Measurements from ENCODE around the gene SLC25A30. TPM values are rescaled to one million over a fixed set of nuclear protein-coding genes. Genes with fewer than 3 reads are reported as not detected.
"Not testable (repeated sequence)": the region's sequence is repeated elsewhere in the genome, so short reads cannot be mapped to it uniquely, and the experiment has no call there.

SLC25A30 gene
- total and polyA plus RNA-seq, 7 experiments from 2014 or later: 1.7 to 29.4 (median 19.3) TPM

DNA sequence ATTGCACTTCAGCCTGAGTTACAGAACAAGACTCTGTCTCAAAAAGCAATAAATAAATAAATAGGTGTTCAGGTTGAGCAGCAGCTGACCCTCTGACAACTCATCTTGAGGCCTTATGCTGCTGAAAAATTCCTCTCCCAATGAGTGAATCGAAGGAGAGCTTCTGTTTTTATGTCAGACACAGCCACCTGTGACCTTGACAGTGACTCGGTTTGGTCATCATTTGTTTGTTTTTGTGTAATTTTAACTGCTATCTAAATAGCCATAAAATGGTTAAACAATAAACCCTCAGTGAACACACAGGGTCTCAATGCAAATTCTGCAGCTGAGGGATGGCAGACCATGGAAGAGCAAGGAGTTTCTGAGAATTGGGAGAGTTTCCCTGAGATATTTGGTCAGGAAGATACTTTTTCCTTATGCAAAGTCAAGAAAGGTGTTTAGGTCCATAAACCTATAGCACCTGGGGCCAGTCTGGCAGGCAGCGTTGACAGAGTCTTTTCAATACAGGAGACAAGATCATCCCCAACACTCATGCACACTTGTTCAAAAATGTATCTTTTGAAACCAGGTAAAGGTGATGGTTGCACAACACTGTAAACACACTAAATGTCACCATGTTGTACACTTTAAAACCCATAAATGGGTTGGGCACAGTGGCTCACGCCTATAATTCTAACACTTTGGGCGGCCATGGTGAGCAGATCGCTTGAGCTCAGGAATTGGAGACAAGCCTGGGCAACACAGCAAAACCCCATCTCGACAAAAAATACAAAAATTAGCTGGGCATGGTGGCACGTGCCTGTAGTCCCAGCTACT is 16.6 kb upstream of the SLC25A30 start:
- intact Hi-C loops (cut with micrococcal nuclease): no loop called here
- no peaks in the 10 kb centered on the region for H3K27me3 ChIP-seq (ENCODE audit: control insufficient read depth in 2 of 2, insufficient read depth in 2 of 2, low read length in 2 of 2)
- Mint-ChIP-seq H3K4me3 (no peak overlapping the region), H3K27me3 (no peaks in the 10 kb centered on the region), H3K27ac (no peak overlapping the region), H3K9me3 (no peaks in the 10 kb centered on the region), H3K4me1 (no peaks in the 10 kb centered on the region), H3K36me3 (no peaks in the 10 kb centered on the region)
- ATAC-seq (no peak), DNase-seq (no peak)
- ChIA-PET POLR2A (no interaction called here), CTCF (no interaction called here)
- no peak overlapping the region for H3K27ac ChIP-seq (ENCODE audit: low read depth, low read length)
- H3K9me3 ChIP-seq (ENCODE audit: control insufficient read depth in 2 of 3, low read length in 3 of 3): no peaks in the 10 kb centered on the region
- no peaks in the 10 kb centered on the region for H3K36me3 ChIP-seq (ENCODE audit: control insufficient read depth in 2 of 3, insufficient read depth in 3 of 3, low read length in 3 of 3)
- H3K4me1 ChIP-seq (ENCODE audit: control insufficient read depth in 2 of 2, insufficient read depth in 2 of 2, low read length in 2 of 2): no peaks in the 10 kb centered on the region
- no peak overlapping the region for H3K4me3 ChIP-seq (ENCODE audit: low read length)

DNA sequence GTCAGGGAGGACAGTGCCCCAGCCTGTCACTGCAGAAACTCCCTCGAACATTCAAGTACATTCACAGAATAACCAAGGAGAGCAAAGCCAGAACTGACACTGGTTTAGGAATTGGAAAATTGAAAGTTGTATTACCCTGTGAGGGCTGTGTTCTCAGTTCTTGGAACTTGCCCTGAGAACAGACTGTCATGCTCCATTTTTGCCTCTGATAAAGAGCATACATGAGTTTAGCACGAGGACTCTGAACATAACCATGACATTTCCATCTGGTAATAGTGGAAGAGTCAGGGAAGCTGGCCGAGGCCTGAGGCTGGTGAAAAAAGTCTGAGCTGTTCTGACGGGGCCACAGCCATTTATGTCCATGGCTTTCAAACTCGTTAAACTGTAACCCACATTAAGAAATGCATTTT is 15.2 kb upstream of the SLC25A30 start:
- no peaks in the 10 kb centered on the region for H3K4me1 Mint-ChIP-seq
- CTCF ChIA-PET: no interaction called here

DNA sequence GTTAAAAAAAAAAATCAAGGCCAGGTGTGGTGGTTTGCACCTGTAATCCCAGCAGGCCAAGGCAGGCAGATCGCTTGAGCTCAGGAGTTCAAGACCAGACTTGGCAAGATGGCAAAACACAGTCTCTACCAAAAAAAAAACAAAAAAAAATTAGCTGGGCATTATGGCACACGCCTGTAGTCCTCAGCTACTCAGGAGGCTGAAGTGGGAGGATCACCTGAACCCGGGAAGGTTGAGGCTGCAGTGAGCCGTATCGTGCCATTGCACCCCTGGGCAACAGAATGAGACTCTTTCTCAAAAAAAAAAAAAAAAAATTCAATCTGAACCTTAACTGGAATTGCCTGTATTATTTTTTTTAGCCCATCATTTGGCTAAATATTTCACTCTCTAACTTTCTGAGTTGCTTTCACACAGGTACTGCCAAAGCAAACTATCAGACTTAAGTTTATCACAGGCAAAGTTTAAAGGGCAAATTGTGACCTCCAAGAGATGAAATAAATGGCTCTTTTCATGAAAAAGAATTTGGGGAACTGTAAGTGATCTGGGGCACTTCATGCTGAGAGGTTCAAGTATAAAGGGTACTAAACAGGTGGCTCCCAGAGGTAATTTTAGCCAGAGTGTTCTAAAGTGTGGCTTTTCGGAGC is 14.7 kb upstream of the SLC25A30 start:
- no peak overlapping the region for H3K27ac Mint-ChIP-seq
- H3K27me3 Mint-ChIP-seq: no peaks in the 10 kb centered on the region
- H3K4me1 Mint-ChIP-seq: no peaks in the 10 kb centered on the region
- H3K9me3 Mint-ChIP-seq: no peaks in the 10 kb centered on the region
- intact Hi-C loops (cut with micrococcal nuclease): no loop called here
- H3K27me3 ChIP-seq (ENCODE audit: control insufficient read depth in 2 of 2, insufficient read depth in 2 of 2, low read length in 2 of 2): no peaks in the 10 kb centered on the region
- POLR2A ChIA-PET: interaction anchor here (0.7 kb wide), 1 partner anchor 34 kb away, joined by 7 read pairs; no protein-coding TSS in a partner anchor
- no peaks in the 10 kb centered on the region for H3K36me3 ChIP-seq (ENCODE audit: control insufficient read depth in 2 of 3, insufficient read depth in 3 of 3, low read length in 3 of 3)
- CTCF ChIA-PET: no interaction called here
- H3K4me1 ChIP-seq (ENCODE audit: control insufficient read depth in 2 of 2, insufficient read depth in 2 of 2, low read length in 2 of 2): no peaks in the 10 kb centered on the region
- DNase-seq (no peak), ATAC-seq (no peak)
- no peaks in the 10 kb centered on the region for H3K36me3 Mint-ChIP-seq
- no peak overlapping the region for H3K4me3 Mint-ChIP-seq
- H3K4me3 ChIP-seq (ENCODE audit: low read length): no peak overlapping the region
- no peak overlapping the region for H3K27ac ChIP-seq (ENCODE audit: low read depth, low read length)
- H3K9me3 ChIP-seq (ENCODE audit: control insufficient read depth in 2 of 3, low read length in 3 of 3): no peaks in the 10 kb centered on the region

More for the DNA sequence above, 15.2 kb upstream of the SLC25A30 start:
- intact Hi-C loops (cut with micrococcal nuclease): no loop called here
- ATAC-seq: no peak
- no peaks in the 10 kb centered on the region for H3K27me3 Mint-ChIP-seq
- no peak overlapping the region for H3K4me3 Mint-ChIP-seq
- Histone ChIP-seq H3K27ac (ENCODE audit: low read depth, low read length) (no peak overlapping the region), H3K27me3 (ENCODE audit: control insufficient read depth in 2 of 2, insufficient read depth in 2 of 2, low read length in 2 of 2) (no peaks in the 10 kb centered on the region), H3K36me3 (ENCODE audit: control insufficient read depth in 2 of 3, insufficient read depth in 3 of 3, low read length in 3 of 3) (no peaks in the 10 kb centered on the region), H3K4me1 (ENCODE audit: control insufficient read depth in 2 of 2, insufficient read depth in 2 of 2, low read length in 2 of 2) (no peaks in the 10 kb centered on the region), H3K4me3 (ENCODE audit: low read length) (no peak overlapping the region), H3K9me3 (ENCODE audit: control insufficient read depth in 2 of 3, low read length in 3 of 3) (no peaks in the 10 kb centered on the region)
- H3K27ac Mint-ChIP-seq: no peak overlapping the region
- no peak for DNase-seq
- H3K9me3 Mint-ChIP-seq: no peaks in the 10 kb centered on the region
- no peaks in the 10 kb centered on the region for H3K36me3 Mint-ChIP-seq
- POLR2A ChIA-PET: interaction anchor here (0.6 kb wide), 1 partner anchor 641 kb away, joined by 3 read pairs; no protein-coding TSS in a partner anchor

GRCh38 chr13:45426056-45426841 is 8.1 kb upstream of the SLC25A30 start:
- POLR2A ChIA-PET: interaction anchor here (0.7 to 1.0 kb wide), 2 partner anchors 9 to 37 kb away, joined by 3 read pairs; no protein-coding TSS in a partner anchor

GRCh38 chr13:45422731-45423292 is 4.6 kb upstream of the SLC25A30 start:
- Mint-ChIP-seq H3K4me1 (peaks cover 0 to 4% (median 0%) of the 10 kb centered on the region in 7 donors), H3K9me3 (peaks cover 0 to 4% (median 0%) of the 10 kb centered on the region in 11 donors), H3K36me3 (no peaks in the 10 kb centered on the region), H3K27me3 (no peaks in the 10 kb centered on the region), H3K4me3 (no peak overlapping the region), H3K27ac (peak overlapping the region in 3 of 9 donors; percentile 6 to 41 (median 12))
- Histone ChIP-seq H3K27me3 (ENCODE audit: control insufficient read depth in 2 of 2, insufficient read depth in 2 of 2, low read length in 2 of 2) (no peaks in the 10 kb centered on the region), H3K4me3 (ENCODE audit: low read length) (no peak overlapping the region), H3K9me3 (ENCODE audit: control insufficient read depth in 2 of 3, low read length in 3 of 3) (no peaks in the 10 kb centered on the region), H3K27ac (ENCODE audit: low read depth, low read length) (no peak overlapping the region), H3K4me1 (ENCODE audit: control insufficient read depth in 2 of 2, insufficient read depth in 2 of 2, low read length in 2 of 2) (no peaks in the 10 kb centered on the region), H3K36me3 (ENCODE audit: control insufficient read depth in 2 of 3, insufficient read depth in 3 of 3, low read length in 3 of 3) (peaks cover 0 to 4% (median 0%) of the 10 kb centered on the region in 3 experiments)
- intact Hi-C loops (cut with micrococcal nuclease): no loop called here
- CTCF ChIA-PET: interaction anchor here (0.5 kb wide), 1 partner anchor 931 kb away, joined by 3 read pairs; no protein-coding TSS in a partner anchor
- POLR2A ChIA-PET: interaction anchor here (0.6 to 1.2 kb wide), 2 partner anchors 38 to 39 kb away, joined by 3 read pairs; no protein-coding TSS in a partner anchor
- DNase-seq (peak in 3 of 9 donors; percentile 23 to 33 (median 26)), ATAC-seq (no peak)

More at GRCh38 chr13:45426056-45426841, 8.1 kb upstream of the SLC25A30 start:
- H3K4me1 ChIP-seq (ENCODE audit: control insufficient read depth in 2 of 2, insufficient read depth in 2 of 2, low read length in 2 of 2); H3K36me3 Mint-ChIP-seq; H3K4me3 ChIP-seq (ENCODE audit: low read length); H3K4me1 Mint-ChIP-seq; H3K4me3 Mint-ChIP-seq; H3K27me3 ChIP-seq (ENCODE audit: control insufficient read depth in 2 of 2, insufficient read depth in 2 of 2, low read length in 2 of 2); H3K9me3 ChIP-seq (ENCODE audit: control insufficient read depth in 2 of 3, low read length in 3 of 3); H3K27ac ChIP-seq (ENCODE audit: low read depth, low read length); H3K36me3 ChIP-seq (ENCODE audit: control insufficient read depth in 2 of 3, insufficient read depth in 3 of 3, low read length in 3 of 3); H3K27me3 Mint-ChIP-seq; H3K9me3 Mint-ChIP-seq: not testable (repeated sequence)
- ATAC-seq: peak; percentile 45
- CTCF ChIA-PET: interaction anchor here (0.6 kb wide), 1 partner anchor 1294 kb away, joined by 4 read pairs; no protein-coding TSS in a partner anchor
- intact Hi-C loops (cut with micrococcal nuclease): loop anchor here in 1 of 2 donors (2.0 kb wide), 1 partner anchor 39 kb away; the partner anchor contains the start of gene COG3
- H3K27ac Mint-ChIP-seq: peak overlapping the region in 1 of 9 donors; percentile 49
- peak in 6 of 9 donors; percentile 15 to 32 (median 24) for DNase-seq

DNA sequence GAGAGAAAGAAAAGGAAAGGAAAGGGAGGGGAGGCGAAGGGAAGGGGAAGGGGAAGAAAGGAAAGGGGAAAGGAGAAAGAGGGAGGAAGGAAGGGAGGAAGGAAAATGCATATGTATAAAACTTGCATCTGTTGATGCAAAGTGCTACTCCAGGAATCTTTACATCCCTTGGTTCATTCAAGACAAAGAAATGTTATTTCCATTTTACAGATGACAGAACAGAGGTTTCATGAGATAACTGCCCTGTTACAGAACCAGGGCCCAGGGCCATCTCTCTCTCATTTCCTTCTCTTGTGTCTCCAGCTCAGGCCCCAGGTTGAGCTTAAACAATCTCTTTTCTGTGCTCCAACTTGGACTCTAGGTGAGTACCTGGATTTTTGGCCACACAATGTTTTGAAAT is 1.8 kb upstream of the SLC25A30 start:
- Mint-ChIP-seq H3K9me3 (peaks cover 0 to 4% (median 0%) of the 10 kb centered on the region in 11 donors), H3K4me1 (peaks cover 0 to 20% (median 14%) of the 10 kb centered on the region in 7 donors), H3K27ac (peak overlapping the region in 7 of 9 donors; percentile 2 to 85 (median 76)), H3K27me3 (no peaks in the 10 kb centered on the region), H3K4me3 (peak overlapping the region; percentile 7 to 79 (median 38)), H3K36me3 (no peaks in the 10 kb centered on the region)
- intact Hi-C loops (cut with micrococcal nuclease): loop anchor here (2.0 to 5.0 kb wide), 4 partner anchors 503 to 1133 kb away; partner anchors contain the start of genes LCP1 (in 1 of the 2), LRCH1 (in 1 of the 2) and TSC22D1 (in 1 of the 2)
- DNase-seq: no peak
- CTCF ChIA-PET: no interaction called here
- Histone ChIP-seq H3K4me1 (ENCODE audit: control insufficient read depth in 2 of 2, insufficient read depth in 2 of 2, low read length in 2 of 2) (peaks cover 4 to 12% of the 10 kb centered on the region in 2 donors), H3K36me3 (ENCODE audit: control insufficient read depth in 2 of 3, insufficient read depth in 3 of 3, low read length in 3 of 3) (peaks cover 0 to 4% (median 0%) of the 10 kb centered on the region in 3 experiments), H3K27me3 (ENCODE audit: control insufficient read depth in 2 of 2, insufficient read depth in 2 of 2, low read length in 2 of 2) (no peaks in the 10 kb centered on the region), H3K9me3 (ENCODE audit: control insufficient read depth in 2 of 3, low read length in 3 of 3) (no peaks in the 10 kb centered on the region), H3K27ac (ENCODE audit: low read depth, low read length) (no peak overlapping the region), H3K4me3 (ENCODE audit: low read length) (no peak overlapping the region)
- ATAC-seq: no peak
- POLR2A ChIA-PET: no interaction called here

Data from naive thymus-derived CD4-positive, alpha-beta T cell (primary cell).